HG03196 (cell line): Measurements from ENCODE around the gene GABBR2.

ENCODE experiments used
- ATAC-seq: cut with Tn5 transposase; IDR thresholded peaks from one replicate; pipeline ENCODE4 v1.9.1; 2021; ENCODE audit not compliant: unreplicated experiment

GABBR2 gene

DNA sequence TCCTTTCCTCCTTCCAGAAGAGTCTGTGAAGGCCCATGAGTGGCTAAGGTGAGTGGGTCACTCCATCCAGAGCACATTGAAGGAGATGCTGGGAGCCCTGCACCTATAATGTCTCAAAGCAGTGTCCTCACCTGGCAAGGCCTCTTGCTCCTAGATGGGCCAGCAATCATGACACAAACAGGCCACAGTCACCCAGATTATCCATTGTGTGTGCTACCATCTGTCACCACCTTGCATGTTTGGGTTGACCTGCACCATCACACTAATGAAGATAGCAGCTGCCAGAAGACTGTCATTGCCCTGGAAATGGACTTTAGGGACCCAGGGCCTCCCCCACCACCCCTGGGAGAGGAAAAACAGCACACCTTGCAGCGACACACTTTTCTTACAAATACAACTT is 69.6 kb downstream of the GABBR2 start:
- ATAC-seq: no peak

DNA sequence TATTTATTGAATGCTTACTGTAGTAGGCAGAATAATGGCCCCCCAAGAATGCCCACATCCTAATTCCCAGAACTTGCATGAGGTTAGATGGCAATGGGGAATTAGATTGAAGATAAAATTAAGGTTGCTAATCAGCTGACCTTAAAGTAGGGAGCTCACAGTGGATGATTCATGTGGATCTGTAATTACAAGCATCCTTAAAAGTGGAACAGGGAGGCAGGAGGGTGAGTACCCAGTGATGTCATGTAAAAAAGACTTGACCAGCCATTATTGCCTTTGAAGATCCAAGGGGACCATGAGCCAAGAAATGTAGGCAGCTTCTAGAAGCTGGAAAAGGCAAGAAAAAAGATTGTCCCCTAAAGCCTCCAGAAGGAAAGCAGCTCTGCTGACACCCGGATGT is 71.4 kb downstream of the GABBR2 start:
- no peak for ATAC-seq

DNA sequence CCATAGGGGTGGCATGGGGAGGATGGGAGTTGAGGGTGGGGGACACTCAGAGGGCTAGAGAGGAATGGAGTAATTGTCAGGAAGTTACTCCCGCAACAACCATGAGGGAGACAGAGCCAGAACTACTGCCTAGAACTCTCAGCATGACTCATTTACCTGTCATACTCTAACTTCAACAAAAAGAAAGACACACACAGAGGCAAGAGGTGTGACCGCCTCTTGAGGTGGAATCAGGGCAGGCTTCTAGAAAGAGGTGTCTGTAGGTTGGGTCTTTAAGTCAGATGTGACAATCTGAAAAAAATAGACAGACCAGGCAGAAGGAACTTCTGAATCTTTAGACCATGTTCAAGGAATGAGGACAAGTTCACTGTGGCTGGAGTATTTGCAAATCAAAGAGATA is 73.4 kb downstream of the GABBR2 start:
- ATAC-seq: no peak

DNA sequence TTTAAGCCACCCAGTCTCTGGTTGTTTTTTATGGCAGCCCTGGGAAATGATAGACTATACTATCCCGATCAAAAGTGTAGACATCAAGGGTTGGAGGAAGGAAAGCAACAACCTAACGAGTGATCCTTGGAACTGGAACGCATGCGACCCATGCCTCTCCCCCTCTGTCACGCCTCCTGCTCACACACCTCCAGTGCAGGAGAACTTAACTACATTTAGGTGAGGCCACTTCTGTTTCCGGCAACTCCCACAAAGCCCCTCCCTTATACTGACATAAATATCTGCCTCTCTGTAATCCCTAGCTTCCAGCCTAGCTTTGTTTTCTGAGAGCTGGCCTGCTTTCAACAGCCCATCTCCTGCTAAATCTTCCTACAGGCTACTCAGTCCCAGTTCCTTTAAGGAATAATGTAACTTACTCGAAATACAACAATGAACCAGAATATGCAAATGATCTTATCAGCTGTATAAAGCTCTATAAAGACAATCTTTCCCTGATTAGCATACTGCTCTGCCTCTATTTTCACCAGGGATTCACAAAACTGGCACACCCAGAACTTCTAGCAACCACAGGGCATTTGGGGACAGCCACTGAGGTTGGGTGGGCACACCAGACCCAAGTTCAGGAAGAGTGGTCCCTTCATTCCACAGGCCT is 73.9 kb downstream of the GABBR2 start:
- no peak for ATAC-seq

DNA sequence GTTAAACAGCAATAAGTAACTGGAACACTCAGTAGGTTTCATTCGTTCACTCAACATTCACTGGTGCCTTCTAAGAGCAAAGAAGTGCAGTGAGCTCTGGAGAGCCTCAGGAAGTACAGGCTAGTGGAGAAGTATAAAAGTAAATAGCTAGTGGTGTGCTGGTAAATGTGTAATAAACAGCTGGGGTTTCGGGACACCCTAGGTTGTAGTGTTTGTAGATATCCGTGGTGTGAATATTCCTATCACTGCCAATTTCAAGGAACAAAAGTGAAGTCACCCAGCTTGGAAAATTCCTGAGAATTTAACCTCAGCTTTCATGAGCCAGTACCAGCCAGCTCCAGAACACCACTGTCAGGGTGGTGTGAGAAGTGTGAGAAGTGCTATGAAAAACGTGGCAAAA is 75.9 kb downstream of the GABBR2 start:
- ATAC-seq: no peak

DNA sequence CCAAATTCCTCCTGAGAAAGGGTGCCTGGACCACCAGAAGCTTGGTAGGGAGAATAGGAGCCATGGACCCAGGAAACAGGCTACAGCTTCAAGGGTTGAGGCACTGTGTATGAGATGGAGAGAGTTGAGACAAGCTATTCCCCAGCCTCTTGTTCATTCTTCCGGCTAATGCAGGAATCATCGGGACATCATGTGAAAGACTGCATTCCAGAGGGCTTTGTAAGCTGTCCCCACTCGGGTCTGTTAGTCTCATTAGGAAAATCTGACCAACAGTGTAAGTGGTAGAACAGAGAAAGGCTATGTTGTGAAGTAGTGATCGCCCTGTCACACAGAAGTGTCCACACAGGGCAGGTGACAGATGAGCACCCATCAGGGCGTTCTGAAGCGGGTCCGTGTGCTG is 81.4 kb downstream of the GABBR2 start:
- ATAC-seq: no peak

DNA sequence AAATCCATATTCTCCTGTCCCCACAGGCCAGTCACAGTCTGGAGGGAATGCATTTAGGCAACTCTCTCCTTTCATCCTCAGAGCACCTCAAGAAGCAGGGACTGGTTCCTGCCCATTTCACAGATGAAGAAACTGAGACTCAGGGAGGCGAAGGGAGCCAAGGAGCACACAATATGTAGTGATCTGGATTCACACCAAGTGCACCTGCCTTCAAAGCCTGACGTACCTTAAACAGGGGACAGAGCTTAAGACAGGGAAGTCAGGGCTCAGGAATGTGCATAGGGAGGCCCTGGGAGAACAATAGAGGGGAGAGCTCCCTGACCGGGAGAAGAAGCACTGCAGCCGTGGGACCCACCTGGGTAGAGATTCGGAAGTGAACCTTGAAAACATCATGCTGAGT is 83.0 kb downstream of the GABBR2 start:
- no peak for ATAC-seq

DNA sequence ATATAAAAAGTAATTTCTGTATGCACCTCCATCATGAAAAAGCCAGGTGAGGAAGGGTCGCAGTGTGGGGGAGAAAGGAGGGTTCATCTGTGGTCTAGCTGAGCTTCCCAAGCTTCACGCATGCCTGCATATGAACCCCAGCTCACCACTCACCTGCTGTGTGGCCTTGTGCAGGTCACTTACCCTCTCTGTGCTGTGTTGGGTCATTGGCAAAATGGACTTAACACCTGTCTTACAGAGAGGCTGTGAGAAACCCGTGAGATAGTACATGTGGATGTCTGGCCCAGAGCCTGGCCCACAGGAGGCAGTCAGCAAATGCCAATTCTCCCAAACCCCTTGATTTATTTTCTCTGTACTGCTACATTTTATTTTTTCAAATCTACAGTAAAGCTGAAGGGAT is 88.9 kb downstream of the GABBR2 start:
- no peak for ATAC-seq

DNA sequence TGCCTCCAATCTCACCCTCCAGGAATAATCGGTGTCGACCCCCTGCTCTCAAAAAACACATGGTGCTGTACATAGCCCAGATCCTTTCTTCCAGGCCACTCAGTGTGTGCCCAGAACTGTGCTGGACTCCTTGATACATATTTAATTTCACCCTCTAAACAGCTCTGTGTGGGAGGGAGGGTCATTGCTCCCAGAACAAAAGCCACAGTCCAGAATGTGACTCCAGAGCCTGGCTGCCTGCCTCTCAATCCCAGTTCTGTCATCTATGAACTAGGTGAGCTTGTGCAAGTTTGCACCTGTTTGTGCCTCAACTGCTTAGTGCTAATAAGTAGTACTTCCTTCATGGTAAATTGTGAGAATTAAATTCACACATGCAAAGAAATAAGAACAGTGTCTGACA is 93.1 kb downstream of the GABBR2 start:
- no peak for ATAC-seq

DNA sequence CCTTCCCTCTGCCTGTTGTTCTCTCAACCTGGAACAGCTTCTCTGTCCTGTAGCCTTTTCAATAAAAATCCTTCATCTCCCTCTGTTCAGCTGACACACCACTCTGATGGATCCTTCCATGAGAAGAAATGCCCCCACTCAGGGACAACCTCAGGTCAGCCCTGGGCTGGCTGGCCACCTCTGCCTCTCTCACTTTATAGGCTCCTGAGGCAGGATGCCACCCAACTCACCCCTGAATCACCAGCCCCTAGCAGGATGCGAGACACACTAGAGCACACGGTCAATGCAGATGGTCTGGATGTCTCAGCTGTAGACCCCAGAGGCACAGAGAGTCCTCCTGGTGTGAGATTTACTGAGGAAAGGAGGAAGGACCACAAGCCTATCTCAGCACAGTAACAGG is 93.8 kb downstream of the GABBR2 start:
- ATAC-seq: no peak

DNA sequence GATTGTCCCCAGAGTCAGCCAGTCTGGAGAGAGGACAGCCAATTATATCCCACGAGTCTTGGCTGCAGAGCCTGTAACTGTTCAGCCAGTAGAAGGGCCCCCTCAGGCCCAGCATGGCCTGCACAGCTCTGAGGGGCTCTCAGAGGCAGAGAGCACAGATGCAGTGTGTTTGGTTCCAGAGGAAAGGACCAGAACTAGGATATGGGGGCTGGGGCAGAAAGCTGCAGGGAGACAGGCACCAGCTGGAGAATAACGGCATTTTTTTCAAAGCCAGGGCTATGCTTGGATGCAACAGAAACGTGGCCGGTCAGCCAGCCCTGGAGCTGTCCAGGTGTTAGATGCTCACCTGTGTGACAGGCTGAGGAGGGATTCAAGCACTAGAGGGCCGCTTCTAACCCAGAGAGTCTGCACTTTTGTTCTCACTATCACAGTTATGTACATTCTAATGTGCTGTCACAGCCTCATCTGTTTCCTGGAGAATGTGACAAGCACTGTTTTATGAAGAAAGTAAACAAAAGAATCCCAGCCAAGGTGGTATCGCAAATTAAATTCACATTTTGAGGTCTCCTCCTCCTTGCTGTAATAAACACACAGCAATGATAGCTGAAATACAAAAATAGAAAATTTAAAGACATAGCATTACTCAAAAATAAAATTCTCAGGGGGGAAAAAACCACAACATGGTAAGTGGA is 96.5 kb downstream of the GABBR2 start:
- ATAC-seq: no peak

DNA sequence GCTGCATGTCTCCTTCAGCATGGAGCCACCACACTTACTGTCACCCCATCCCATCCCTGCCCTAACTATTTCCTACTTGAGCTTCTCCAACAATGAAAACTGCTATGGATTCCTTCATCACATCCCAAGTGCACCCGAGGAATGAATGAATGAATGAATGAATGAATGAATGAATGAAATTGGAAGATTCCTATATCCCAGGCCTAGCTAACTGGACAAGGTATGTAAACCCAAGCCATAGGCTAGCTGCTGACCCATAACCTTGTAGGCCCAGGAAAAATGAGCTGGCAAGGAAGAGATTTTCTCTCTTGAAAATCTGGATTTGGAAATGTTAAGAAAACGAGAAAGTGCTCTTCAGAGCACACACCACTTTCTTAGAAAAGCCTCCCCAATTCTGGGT is 97.4 kb downstream of the GABBR2 start:
- ATAC-seq: no peak

DNA sequence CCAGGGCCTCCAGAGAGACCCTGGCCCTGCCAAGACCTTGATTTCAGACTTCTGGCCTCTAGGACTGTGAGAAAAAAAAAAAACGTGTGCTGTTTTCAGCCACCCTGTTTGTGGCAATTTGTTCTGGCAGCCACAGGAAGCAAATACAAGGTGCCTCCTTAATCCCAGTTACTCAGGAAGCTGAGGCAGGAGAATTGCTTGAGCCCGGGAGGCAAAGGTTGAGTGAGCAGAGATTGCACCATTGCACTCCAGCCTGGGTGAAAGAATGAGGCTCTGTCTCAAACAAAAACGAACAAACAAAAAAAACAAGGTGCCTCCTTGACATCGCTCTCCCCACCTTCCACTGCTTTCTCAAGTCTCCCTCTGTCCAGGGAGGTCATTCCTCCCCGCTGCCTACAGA is 98.0 kb downstream of the GABBR2 start:
- no peak for ATAC-seq

DNA sequence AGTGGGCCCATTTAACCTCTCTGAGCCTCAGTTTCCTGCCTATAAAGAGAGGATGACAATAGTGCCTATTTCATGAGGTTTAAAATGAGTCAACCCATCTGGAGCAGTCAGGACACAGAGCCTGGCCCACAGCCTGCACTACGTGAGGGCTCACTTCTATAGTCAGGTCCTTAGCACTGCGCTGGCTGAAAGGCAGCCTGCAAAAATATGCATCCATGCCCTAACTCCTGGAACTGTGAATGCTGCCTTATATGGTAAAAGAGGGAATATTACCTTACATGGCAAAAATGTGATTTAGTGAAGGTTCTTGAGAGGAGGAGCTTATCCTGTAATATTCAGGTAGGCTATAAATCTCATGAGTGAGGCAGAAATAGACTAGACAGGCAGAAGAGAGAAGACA is 98.5 kb downstream of the GABBR2 start:
- ATAC-seq: no peak

DNA sequence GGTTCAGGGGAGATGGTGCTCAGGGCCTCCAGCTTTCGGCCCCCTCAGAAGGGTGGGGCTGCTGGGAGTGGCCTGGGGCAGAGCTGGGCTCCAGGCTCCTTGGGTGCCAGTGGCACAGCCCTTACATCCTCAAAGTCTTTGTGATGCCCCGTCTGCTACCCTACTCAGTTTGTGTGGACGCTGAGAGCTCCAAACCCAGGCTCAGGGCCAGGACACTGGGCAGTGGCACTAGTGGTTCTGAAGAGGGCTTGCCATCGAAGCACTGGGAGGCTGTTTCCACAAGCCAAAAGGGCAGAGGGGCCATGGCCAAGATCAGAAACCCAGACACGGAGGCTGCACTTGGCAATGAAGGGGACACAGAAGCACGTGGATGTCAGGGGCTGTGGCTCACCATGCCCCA is 99.1 kb downstream of the GABBR2 start:
- ATAC-seq: no peak

DNA sequence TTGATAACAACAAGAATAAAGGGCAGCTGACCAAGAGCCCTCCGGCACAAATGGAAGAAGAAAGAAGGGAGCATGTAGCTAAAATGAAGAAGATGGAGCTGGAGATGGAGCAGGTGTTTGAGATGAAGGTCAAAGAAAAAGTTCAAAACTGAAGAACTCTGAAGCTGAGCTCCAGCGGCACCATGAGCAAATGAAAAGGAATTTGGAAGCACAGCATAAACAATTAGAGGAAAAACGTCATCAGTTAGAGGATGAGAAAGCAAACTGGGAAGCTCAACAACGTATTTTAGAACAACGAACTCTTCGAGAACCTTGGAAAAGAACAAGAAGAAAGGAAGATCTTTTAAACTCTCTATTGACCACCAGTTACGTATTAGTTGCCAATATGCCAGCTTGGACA is 100.9 kb downstream of the GABBR2 start:
- no peak for ATAC-seq

DNA sequence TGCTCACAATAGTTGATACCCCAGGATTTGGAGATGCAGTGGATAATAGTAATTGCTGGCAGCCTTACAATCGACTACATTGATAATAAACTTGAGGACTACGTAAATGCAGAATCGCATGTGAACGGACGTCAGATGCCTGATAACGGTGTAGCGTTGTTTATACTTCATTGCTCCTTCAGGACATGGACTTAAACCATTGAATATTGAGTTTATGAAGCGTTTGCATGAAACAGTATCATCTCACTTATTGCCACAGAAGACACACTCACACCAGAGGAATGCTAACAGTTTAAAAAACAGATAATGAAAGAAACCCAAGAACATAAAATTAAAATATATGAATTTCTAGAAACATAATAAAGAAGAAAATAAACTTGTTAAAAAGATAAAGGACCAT is 101.6 kb downstream of the GABBR2 start:
- no peak for ATAC-seq

DNA sequence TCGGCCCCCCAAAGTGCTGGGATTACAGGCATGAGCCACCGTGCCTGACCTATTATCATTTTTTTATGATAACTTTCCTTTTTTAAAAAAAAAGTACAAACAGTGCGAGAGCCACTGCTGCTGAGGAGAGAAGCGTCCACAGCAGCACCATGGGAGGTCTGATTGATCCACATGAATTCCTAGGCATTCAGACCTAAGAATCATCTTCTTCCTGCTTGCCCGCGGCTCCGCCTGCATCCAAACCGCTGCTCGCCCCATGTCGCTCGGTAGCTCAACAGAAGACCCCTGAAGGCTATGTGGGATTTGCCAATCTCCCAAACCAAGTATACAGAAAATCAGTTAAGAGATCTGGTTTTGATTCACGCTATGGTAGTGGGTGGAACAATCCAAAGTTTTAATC is 102.0 kb downstream of the GABBR2 start:
- ATAC-seq: no peak

DNA sequence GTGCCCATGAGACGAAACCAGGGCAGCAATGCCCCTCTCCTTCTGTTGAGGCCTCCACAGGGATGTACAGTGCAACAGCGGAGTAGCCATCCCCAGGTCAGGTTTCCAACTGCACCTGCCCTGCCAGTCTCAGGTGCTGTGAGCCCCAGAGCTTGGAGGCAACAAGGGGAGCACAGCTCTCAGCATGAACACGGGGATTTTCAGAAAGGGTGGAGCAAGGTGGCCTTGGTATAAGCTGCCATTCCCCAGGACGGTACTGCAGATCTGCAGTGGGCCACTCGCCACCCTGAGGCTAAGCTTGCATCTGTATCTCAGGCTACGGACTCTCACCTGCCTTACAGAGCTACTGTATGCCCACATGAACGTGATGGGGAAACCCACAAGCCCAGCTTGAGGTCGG is 103.6 kb downstream of the GABBR2 start:
- no peak for ATAC-seq

DNA sequence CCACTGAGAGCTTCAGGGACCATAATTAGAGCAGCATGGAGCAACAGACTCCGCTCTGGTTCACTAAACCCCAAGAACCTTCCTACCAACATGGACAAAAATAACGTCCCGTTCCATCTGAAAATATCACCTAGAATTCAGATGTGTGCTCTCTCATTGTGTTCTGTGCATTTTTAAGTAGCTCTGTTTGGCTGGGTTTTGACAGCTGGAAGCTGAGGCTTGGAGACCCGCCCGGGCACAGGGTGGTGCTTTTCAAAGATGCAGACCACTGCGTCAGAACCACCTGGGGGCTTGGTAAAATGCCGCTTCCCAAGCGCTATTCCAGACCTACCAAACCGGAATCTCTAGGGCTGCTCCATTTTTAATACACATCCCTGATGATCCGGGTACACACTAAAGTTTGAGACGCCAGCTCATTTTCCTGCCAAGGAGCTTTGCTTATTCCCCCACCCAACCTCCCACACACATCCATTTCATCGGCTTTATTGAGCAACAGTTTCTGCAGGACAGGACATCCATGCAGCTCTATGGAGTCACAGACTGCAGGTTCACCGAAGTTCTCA is 104.8 kb downstream of the GABBR2 start:
- no peak for ATAC-seq

DNA sequence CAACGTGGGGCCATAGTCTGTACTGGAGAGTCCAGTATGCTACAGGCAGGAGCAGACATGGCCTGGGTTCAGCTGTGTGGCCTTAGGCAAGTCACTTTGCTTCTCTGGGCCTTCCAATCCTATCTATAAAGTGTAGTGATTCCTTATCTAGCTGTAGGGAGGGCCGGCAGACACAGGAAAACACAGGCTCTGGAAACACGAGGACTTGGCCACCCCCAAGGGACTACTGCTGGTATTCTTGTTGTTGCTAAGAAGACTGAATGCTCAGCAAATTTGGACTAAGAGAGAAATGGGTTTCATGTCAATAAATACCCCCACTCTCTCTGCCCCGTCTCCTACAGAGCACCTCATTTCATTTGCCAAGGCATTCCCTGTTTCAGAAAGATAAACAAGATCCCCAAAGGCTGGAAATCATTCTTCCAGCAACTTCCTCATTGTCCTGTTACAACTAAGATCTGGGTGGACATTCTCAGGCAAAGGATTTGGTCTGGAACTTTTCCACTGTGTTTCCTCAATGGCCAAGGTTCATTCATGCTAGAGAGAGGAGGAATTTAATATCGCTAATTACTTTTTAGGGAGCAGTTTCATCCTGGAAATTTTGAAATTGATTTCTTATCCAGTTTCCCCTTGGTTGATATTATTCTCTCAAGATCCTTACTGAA is 105.8 kb downstream of the GABBR2 start:
- no peak for ATAC-seq

DNA sequence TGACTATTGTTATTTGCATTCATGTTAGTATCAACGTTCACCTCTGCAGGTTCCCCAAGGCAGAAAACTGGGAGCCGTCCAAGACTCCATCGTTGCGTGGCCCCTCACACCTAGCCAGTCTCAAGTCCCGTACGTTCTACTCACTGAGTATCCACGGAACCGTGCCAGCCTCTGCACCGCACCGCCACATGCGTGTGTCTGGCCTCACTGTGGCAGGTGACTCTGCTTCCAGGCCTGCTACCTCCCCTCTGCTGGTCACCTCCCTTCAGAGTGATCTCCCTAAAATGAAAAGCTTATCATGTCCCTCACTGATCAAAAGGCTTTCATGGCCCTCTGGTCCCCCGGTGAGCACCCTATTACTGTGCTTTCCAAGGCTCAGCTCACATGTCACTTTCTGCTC is 108.1 kb downstream of the GABBR2 start:
- ATAC-seq: no peak
